Measurements from ENCODE around the gene HES4. TPM values are rescaled to one million over a fixed set of nuclear protein-coding genes. Genes with fewer than 3 reads are reported as not detected.
"Not testable (repeated sequence)": the region's sequence is repeated elsewhere in the genome, so short reads cannot be mapped to it uniquely, and the experiment has no call there.

HES4 gene
- total RNA-seq, 1 donor from 2014 or later = 3.9 TPM

DNA sequence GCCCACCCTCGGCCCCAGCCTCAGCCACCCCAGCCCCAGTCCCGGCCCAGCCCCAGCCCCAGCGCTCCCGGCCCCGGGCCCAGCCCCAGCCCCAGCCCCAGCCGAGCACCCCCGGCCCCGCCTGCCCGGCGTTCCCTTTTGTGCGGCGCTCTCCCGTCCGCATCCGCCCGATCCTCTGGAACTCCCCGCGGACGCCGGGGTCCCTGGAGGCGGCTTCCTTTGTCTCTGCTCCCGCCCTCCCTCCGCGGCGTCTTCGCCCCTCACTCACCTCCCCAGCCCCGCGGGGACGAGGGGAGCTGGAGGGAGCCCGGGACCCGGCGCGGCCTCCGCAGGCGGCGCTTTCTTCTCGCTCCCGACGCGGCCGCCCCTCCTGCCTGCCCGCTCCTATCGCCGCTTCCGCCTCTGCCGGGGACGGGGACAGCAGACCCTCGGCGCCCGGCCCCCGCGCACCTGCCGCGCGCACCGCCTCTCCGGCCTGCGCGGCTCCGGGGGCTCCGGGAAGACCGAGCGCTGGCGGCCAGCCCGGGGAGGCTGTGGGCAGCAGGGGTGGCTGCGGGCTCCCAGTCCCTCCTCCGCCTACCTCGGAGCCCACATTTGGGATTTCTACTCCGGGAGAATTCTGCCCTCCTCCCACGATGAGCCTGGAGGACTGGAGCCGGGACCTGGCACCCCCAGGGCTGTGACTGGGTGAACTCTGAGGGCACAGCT lies 34.0 kb upstream of the HES4 start:
- ATAC-seq (no peak), DNase-seq (ENCODE audit: low spot score) (no peak)

- DNase-seq (ENCODE audit: low spot score) (peak; percentile 66), ATAC-seq (peak; percentile 75)
Observed at GRCh38 chr1:1033009-1033587, 33.2 kb upstream of the HES4 start.

- peak; percentile 70 for ATAC-seq
- no peak for DNase-seq (ENCODE audit: low spot score)
Observed at GRCh38 chr1:1032424-1032823, 32.5 kb upstream of the HES4 start.

DNA sequence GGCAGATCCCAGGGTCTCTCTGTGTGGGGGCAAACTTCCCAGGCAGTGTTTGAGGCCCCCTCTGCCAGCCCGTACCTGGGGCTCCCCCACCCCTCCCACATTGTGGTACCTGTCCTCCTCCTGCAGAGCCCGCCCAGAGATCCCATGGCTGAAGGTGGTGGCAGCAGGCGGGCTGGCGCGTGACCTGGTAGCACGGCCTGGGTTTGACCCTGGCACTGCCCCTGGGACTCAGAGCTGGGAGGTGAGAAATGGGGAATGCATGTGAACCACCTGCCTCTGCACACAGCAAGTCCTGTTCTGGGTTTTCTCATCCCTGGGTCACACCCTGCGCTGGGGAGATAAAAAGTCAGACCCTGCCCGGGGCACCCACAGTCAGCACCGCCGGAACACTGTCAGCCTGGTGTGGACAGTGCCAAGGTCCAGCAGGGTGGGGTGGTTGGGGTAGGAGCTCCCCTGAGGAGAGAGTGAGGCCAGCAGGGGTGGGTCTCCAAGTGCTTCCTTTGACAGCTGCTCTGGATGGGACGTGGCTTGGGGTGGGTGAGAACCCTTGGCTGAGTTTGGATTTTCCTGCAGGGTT lies 31.9 kb upstream of the HES4 start:
- DNase-seq (ENCODE audit: low spot score) (no peak), ATAC-seq (no peak)

GRCh38 chr1:1030867-1031658 lies 31.2 kb upstream of the HES4 start:
- DNase-seq (ENCODE audit: low spot score) = not testable (repeated sequence)

DNA sequence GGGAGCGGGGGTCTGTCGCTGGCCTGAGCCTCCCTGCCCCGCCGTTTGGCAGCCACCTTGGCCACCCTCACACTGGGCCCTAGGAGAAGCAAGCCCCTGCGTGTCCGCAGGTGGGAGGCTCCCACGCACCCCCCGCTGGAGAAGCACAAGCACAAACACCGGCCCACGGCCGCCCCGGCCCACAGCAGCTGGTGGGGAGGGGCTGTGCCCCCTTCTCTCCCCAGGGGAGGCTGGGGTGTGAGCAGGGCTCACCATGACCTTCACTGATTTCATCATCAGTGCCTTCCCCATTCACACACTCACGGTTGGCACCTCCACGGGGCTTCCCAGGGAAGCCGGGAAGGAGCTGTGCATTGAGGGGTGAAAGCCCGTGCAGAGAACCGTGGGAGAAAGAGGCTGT lies 27.9 kb upstream of the HES4 start:
- ATAC-seq (no peak), DNase-seq (ENCODE audit: low spot score) (no peak)

More at GRCh38 chr1:1030867-1031658, 31.2 kb upstream of the HES4 start:
- ATAC-seq = not testable (repeated sequence)

- ATAC-seq (no peak), DNase-seq (ENCODE audit: low spot score) (no peak)
Observed at GRCh38 chr1:1026599-1027413, 26.9 kb upstream of the HES4 start.

DNA sequence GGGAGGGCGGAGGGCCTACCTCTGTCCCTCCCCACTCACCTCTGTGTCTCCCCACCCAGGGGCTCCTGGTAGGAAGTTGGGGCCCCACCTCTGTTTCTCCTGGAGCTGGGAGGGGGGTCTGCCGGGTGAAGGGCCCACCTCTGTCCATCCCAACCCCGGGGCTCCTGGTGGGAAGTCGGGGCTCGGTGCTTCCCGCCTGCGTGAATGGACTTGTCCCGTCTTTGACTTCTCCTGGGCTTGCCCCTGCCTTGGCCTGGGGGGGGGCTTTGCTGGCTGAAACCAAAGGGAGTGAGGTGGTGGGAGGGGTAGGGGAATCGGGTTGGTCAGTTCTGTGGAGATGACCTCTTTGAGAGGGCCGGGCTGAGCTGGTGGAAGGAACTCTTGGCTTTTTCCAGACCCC lies 25.8 kb upstream of the HES4 start:
- no peak for ATAC-seq
- DNase-seq (ENCODE audit: low spot score) = no peak

GRCh38 chr1:1024771-1025699 lies 25.1 kb upstream of the HES4 start:
- DNase-seq (ENCODE audit: low spot score) (no peak), ATAC-seq (no peak)

GRCh38 chr1:1024149-1024770 lies 24.4 kb upstream of the HES4 start:
- no peak for DNase-seq (ENCODE audit: low spot score)

DNA sequence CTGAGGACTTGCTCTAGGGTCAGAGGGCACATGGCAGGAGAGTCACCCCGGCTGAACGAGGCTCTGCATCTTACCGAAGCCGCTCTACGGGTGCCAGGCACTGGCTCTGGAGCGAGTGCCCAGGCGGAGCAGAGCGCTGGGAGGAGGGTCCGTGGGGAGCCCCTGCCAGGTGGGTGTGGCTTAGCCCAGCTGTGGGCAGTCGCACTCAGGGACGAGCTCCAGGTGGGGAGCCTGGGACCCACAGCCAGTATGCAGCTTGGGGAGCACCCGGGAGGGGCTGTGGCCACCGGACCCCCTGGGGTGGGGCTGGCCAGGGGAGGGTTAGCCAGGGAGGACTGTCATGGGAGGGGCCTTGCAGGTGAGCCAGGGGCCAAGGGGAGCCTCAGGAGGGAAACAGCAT lies 23.8 kb upstream of the HES4 start:
- ATAC-seq = no peak
- DNase-seq (ENCODE audit: low spot score) = no peak

More at GRCh38 chr1:1024149-1024770, 24.4 kb upstream of the HES4 start:
- ATAC-seq = no peak

DNA sequence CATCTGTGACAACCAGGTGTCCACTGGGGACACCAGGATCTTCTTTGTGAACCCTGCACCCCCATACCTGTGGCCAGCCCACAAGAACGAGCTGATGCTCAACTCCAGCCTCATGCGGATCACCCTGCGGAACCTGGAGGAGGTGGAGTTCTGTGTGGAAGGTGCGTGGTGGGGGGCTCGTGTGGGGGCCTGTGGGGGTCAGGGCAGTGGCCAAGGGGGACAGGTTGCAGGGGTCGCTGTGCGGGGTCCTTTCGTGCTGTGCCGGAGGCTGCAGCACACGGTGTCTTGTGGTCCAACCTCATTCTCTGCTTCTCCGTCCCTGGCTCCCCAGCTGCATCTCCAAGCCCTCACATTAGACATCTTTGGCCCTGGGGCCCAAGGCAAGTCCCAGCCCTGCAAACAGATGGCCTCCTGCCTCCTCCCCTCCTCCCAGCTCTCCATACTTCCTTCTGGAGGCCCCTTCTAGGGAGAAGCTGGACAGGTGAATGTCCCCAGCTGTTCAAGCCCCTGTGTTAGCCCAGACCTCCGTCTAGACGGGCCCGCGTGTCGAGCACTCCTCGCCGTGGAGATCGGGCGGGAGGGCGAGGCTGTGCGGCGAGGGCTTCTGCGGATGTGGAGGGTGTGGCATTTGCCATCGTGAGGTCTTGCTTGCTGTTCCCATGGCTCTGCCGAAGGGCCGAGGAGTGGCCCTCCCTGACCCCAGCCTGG lies 22.6 kb upstream of the HES4 start:
- ATAC-seq (no peak), DNase-seq (ENCODE audit: low spot score) (no peak)

DNA sequence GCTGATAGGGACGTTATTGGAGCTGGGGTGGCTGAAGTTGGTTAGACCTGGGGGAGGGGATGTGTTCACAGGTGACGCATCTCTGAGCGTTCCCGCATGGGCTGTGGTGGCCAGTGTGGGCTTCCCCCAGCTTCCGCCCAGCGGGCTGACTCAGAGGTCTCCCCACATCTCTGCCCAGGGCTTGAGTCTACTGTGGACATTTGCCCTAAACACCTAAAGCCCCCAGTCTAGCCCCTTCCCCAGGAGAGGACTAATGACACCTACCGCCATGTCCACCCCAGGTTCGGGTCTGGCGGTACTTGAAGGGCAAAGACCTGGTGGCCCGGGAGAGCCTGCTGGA lies 22.0 kb upstream of the HES4 start:
- no peak for DNase-seq (ENCODE audit: low spot score)
- ATAC-seq = no peak

DNA sequence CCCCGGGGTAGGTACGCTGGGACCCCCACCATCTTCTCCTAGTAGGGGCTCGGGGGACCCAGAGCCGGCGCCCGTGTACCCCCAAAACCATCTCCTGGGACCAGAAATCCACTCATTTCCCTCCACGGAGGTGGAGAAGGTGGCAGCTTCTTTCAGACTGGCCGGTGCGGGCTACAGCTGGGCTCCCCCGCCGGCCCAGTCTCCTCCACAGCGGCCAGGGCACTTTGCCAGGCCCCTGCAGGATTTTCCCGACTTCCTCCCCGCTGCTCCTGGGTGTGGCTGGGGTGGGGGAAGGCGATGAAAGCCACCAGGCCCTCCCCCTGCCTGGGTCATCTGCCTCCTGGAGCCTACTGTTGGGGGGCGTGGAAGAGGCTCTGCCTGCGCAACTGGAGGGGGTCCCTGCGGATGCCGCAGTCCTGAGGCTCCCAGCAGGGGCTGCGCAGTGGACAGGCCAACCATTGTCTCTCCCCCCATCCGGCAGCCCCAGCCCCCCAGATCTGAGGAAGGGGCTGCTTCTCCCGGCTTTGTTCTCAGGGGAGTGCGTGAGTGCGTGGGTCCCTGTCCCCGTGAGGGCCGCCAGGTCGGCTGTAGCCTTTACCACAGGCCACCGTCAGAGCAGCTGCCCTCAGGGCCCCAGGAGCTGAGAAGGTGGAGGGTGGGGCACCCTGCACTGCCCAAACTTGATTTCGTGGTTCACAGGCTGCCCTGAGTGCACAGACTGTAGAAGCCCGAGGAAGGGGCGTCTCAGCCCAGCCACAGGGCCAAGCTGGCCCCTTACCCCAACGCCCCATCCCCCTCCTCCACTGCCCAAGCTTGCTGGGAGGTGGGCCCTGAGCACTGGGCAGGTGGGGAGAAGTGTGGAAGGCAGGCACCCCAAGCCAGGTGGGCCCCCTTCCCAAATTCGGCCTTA lies 21.4 kb upstream of the HES4 start:
- peak; percentile 59 for DNase-seq (ENCODE audit: low spot score)
- ATAC-seq = no peak

GRCh38 chr1:1020415-1021009 lies 20.6 kb upstream of the HES4 start:
- no peak for DNase-seq (ENCODE audit: low spot score)
- no peak for ATAC-seq

- ATAC-seq = peak; percentile 56
- peak; percentile 79 for DNase-seq (ENCODE audit: low spot score)
Observed at GRCh38 chr1:1020000-1020404, 20.1 kb upstream of the HES4 start, which contains the start of gene AGRN. TSS of gene AGRN (plus strand) at chr1:1020120. CDS start at chr1:1020173, 53 bp downstream.

All from left lobe of liver (tissue), 2 donors.